Upper lobe of left lung (tissue), 4 donors: Measurements from ENCODE around the gene ADAM15.

Source experiments
- CTCF ChIP-seq, 6 experiments: fragments of 450-650 bp in 4 of 6; fragments of 200-600 bp in 2 of 6; sonication (generic) in 2 of 6; IDR thresholded peaks; one replicate each; pipeline ENCODE4 v1.5.1; 2016 to 2019; ENCODE audit warnings: antibody characterized with exemption in 6 of 6
- EP300 ChIP-seq, 4 donors: sonication (generic); formaldehyde crosslinking; IDR thresholded peaks; one replicate each; pipeline ENCODE4 v1.5.1; 2017; ENCODE audit warnings: antibody characterized with exemption in 4 of 4, control low read depth in 2 of 4

GRCh38 chr1:155072531-155073289 is 21.6 kb downstream of the ADAM15 start:
- TF ChIP-seq CTCF (IDR thresholded peaks at IDR 0.05) (no peak), EP300 (IDR thresholded peaks at IDR 0.05) (no peak)
